ENCODE measurements around the gene ZC3H18. TPM values are rescaled to one million over a fixed set of nuclear protein-coding genes. Genes with fewer than 3 reads are reported as not detected.

ZC3H18 gene
- total and polyA plus RNA-seq, 2 experiments from 2014 or later = 30.0 to 40.7 TPM

DNA sequence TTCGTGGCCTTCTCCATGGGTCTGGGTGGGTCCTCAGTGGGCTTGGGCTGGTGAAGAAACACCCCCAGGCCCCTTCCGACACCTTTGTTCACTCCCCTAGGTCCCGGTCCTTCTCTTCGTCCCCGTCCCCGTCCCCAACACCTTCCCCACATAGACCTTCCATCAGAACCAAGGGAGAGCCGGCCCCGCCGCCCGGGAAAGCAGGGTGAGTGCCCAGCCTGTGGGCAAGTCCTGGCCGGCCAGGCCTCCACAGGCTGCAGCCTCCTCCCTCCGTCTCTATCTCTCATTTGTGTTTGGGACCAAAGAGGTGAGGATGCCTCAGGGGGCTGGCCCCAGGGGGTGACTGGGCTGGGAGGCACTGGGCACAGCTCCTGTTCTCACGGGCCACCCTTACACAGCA lies 53.7 kb downstream of the ZC3H18 start (continued):
- TF ChIP-seq, protein P1, sequence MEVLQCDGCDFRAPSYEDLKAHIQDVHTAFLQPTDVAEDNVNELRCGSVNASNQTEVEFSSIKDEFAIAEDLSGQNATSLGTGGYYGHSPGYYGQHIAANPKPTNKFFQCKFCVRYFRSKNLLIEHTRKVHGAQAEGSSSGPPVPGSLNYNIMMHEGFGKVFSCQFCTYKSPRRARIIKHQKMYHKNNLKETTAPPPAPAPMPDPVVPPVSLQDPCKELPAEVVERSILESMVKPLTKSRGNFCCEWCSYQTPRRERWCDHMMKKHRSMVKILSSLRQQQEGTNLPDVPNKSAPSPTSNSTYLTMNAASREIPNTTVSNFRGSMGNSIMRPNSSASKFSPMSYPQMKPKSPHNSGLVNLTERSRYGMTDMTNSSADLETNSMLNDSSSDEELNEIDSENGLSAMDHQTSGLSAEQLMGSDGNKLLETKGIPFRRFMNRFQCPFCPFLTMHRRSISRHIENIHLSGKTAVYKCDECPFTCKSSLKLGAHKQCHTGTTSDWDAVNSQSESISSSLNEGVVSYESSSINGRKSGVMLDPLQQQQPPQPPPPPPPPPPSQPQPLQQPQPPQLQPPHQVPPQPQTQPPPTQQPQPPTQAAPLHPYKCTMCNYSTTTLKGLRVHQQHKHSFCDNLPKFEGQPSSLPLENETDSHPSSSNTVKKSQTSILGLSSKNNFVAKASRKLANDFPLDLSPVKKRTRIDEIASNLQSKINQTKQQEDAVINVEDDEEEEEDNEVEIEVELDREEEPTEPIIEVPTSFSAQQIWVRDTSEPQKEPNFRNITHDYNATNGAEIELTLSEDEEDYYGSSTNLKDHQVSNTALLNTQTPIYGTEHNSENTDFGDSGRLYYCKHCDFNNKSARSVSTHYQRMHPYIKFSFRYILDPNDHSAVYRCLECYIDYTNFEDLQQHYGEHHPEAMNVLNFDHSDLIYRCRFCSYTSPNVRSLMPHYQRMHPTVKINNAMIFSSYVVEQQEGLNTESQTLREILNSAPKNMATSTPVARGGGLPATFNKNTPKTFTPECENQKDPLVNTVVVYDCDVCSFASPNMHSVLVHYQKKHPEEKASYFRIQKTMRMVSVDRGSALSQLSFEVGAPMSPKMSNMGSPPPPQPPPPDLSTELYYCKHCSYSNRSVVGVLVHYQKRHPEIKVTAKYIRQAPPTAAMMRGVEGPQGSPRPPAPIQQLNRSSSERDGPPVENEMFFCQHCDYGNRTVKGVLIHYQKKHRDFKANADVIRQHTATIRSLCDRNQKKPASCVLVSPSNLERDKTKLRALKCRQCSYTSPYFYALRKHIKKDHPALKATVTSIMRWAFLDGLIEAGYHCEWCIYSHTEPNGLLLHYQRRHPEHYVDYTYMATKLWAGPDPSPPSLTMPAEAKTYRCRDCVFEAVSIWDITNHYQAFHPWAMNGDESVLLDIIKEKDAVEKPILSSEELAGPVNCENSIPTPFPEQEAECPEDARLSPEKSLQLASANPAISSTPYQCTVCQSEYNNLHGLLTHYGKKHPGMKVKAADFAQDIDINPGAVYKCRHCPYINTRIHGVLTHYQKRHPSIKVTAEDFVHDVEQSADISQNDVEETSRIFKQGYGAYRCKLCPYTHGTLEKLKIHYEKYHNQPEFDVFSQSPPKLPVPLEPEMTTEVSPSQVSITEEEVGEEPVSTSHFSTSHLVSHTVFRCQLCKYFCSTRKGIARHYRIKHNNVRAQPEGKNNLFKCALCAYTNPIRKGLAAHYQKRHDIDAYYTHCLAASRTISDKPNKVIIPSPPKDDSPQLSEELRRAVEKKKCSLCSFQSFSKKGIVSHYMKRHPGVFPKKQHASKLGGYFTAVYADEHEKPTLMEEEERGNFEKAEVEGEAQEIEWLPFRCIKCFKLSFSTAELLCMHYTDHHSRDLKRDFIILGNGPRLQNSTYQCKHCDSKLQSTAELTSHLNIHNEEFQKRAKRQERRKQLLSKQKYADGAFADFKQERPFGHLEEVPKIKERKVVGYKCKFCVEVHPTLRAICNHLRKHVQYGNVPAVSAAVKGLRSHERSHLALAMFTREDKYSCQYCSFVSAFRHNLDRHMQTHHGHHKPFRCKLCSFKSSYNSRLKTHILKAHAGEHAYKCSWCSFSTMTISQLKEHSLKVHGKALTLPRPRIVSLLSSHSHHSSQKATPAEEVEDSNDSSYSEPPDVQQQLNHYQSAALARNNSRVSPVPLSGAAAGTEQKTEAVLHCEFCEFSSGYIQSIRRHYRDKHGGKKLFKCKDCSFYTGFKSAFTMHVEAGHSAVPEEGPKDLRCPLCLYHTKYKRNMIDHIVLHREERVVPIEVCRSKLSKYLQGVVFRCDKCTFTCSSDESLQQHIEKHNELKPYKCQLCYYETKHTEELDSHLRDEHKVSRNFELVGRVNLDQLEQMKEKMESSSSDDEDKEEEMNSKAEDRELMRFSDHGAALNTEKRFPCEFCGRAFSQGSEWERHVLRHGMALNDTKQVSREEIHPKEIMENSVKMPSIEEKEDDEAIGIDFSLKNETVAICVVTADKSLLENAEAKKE (CRISPR knock-in tag; IDR thresholded peaks at IDR 0.05) = no peak

DNA sequence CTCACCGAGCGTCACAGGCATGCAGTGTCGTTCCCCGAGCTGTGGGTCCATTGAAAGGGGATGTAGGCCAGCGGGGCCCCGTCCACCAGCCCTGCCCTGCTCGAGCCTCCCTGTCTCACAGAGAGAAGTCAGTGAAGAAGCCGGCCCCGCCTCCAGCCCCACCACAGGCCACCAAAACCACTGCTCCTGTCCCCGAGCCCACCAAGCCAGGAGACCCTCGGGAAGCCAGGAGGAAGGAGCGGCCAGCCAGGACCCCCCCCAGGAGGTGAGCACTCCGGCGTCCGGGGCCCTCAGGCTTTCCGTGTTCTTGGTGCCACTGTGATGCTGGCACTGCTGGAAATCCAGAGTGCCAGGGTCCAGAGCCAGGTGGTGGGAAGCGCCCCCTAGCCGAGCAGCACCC lies 54.3 kb downstream of the ZC3H18 start:
- H3K9me2 ChIP-seq (ENCODE audit: insufficient read depth) = no peaks in the 10 kb centered on the region
- Mint-ChIP-seq H3K4me3 (no peak overlapping the region), H3K4me1 (peaks cover 12% of the 10 kb centered on the region; the same call in 1 of the 3 replicates), H3K27ac (no peak overlapping the region), H3K36me3 (ENCODE audit: low read depth) (peaks cover 50% of the 10 kb centered on the region), H3K27me3 (ENCODE audit: insufficient read depth, low read depth, poor library complexity) (peaks cover 11% of the 10 kb centered on the region), H3K9me3 (no peaks in the 10 kb centered on the region)
- H3K27ac ChIP-seq (ENCODE audit: low read depth) = no peak overlapping the region
- H4K20me1 ChIP-seq (replicated peaks; ENCODE audit: insufficient read depth) = peaks cover 9% of the 10 kb centered on the region
- no peaks in the 10 kb centered on the region for H3K27me3 ChIP-seq (ENCODE audit: insufficient read depth)
- no peaks in the 10 kb centered on the region; the same call in 1 of the 2 replicates for H3F3A ChIP-seq (replicated peaks; ENCODE audit: low read depth)
- H3K79me2 ChIP-seq (replicated peaks; ENCODE audit: insufficient read depth) = peaks cover 10% of the 10 kb centered on the region; the same call in 1 of the 2 replicates
- no peak for ATAC-seq
- H3K4me1 ChIP-seq (ENCODE audit: insufficient read depth) = no peaks in the 10 kb centered on the region; the same call in 1 of the 2 replicates
- no peak for DNase-seq (ENCODE audit: low spot score)
- H3K36me3 ChIP-seq (ENCODE audit: insufficient read depth) = peaks cover 6% of the 10 kb centered on the region; the same call in 1 of the 2 replicates
- no peak overlapping the region for H3K4me3 ChIP-seq
- no peak overlapping the region for H3K4me2 ChIP-seq
- no peak overlapping the region for H2AFZ ChIP-seq
- TF ChIP-seq, protein P1 (CRISPR knock-in tag; IDR thresholded peaks at IDR 0.05) = no peak
- TF ChIP-seq, protein P2, sequence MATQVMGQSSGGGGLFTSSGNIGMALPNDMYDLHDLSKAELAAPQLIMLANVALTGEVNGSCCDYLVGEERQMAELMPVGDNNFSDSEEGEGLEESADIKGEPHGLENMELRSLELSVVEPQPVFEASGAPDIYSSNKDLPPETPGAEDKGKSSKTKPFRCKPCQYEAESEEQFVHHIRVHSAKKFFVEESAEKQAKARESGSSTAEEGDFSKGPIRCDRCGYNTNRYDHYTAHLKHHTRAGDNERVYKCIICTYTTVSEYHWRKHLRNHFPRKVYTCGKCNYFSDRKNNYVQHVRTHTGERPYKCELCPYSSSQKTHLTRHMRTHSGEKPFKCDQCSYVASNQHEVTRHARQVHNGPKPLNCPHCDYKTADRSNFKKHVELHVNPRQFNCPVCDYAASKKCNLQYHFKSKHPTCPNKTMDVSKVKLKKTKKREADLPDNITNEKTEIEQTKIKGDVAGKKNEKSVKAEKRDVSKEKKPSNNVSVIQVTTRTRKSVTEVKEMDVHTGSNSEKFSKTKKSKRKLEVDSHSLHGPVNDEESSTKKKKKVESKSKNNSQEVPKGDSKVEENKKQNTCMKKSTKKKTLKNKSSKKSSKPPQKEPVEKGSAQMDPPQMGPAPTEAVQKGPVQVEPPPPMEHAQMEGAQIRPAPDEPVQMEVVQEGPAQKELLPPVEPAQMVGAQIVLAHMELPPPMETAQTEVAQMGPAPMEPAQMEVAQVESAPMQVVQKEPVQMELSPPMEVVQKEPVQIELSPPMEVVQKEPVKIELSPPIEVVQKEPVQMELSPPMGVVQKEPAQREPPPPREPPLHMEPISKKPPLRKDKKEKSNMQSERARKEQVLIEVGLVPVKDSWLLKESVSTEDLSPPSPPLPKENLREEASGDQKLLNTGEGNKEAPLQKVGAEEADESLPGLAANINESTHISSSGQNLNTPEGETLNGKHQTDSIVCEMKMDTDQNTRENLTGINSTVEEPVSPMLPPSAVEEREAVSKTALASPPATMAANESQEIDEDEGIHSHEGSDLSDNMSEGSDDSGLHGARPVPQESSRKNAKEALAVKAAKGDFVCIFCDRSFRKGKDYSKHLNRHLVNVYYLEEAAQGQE (IDR thresholded peaks at IDR 0.05; ENCODE audit: unreplicated experiment) = no peak
- TF ChIP-seq POLR2AphosphoS5 (IDR thresholded peaks at IDR 0.05; ENCODE audit: low read depth) (no peak), ZNF114 (CRISPR knock-in tag; IDR thresholded peaks at IDR 0.05) (no peak), STAT1 (IDR thresholded peaks at IDR 0.05; ENCODE audit: unreplicated experiment) (no peak)
